GM12878 (cell line): Measurements from ENCODE around the gene ADAMTS1. TPM values are rescaled to one million over a fixed set of nuclear protein-coding genes. Genes with fewer than 3 reads are reported as not detected.

Source experiments
- EGR1 ChIP-seq, 2 experiments: IDR thresholded peaks; 1 replicate in 1 of 2; 2 replicates in 1 of 2; pipeline ENCODE4 v1.6.1; 2011 to 2012; ENCODE audit warnings: low read depth in 2 of 2, low read length in 2 of 2, borderline replicate concordance in 1 of 2, mild to moderate bottlenecking in 1 of 2, moderate library complexity in 1 of 2
- MTA3 ChIP-seq: IDR thresholded peaks from 2 replicates; pipeline ENCODE4 v1.6.1; 2012; ENCODE audit warnings: low read length, inconsistent platforms, borderline replicate concordance
- MYC ChIP-seq: IDR thresholded peaks from 2 replicates; pipeline ENCODE4 v1.6.1; 2011; ENCODE audit warnings: mild to moderate bottlenecking, low read length, moderate library complexity, inconsistent platforms; ENCODE audit not compliant: insufficient read depth, insufficient replicate concordance, insufficient read length, severe bottlenecking
- NFXL1 ChIP-seq: fragments of 450-650 bp; IDR thresholded peaks from 2 replicates; pipeline ENCODE4 v1.6.1; 2017; ENCODE audit warnings: antibody characterized with exemption, mild to moderate bottlenecking, borderline replicate concordance
- POLR2A ChIP-seq: IDR thresholded peaks from 2 replicates; pipeline ENCODE4 v1.6.1; 2011; ENCODE audit warnings: low read depth, mild to moderate bottlenecking, low read length
- SIX5 ChIP-seq: IDR thresholded peaks from 2 replicates; pipeline ENCODE4 v1.6.1; 2011; ENCODE audit warnings: mild to moderate bottlenecking, low read depth, low read length, moderate library complexity; ENCODE audit not compliant: severe bottlenecking
- SP1 ChIP-seq: IDR thresholded peaks from one replicate; pipeline ENCODE4 v1.6.1; 2011; ENCODE audit warnings: low read depth, low read length
- polyA plus RNA-seq, 11 experiments: library from polyadenylated mRNA; depleted of rRNA in 4 of 11; unstranded in 6 of 11; stranded (reverse) in 5 of 11; fragments of >200 nt; fragmentation: Nextera tagmentation in 4 of 11; fragmentation: Illumina TruSeq in 1 of 11; extraction: Ambion mirVana in 4 of 11; extraction: Trizol in 1 of 11; gene quantifications; 1 replicate in 1 of 11; 2 replicates in 10 of 11; pipeline versions ENCODE4 v1.2.1 to v1.2.3, GENCODE V29; 2011 to 2016; ENCODE audit warnings: inconsistent platforms in 2 of 11, missing spikeins in 2 of 11, low read depth in 1 of 11
- total RNA-seq, 4 experiments: library from RNA; depleted of rRNA in 3 of 4; stranded (reverse); fragments of >200 nt in 3 of 4; fragmentation: Illumina TruSeq in 1 of 4; extraction: Trizol in 1 of 4; gene quantifications; 2 replicates each; pipeline versions ENCODE4 v1.2.1 to v1.2.3, GENCODE V29; 2013 to 2021
- TF ChIP-seq, protein P1 (sequence below): IDR thresholded peaks from 2 replicates; pipeline ENCODE4 v1.6.1; 2012; ENCODE audit warnings: mild to moderate bottlenecking, low read depth, low read length
- TF ChIP-seq, protein P2 (sequence below): fragments of 150-350 bp; IDR thresholded peaks from 2 replicates; pipeline ENCODE4 v1.6.1; 2016; ENCODE audit warnings: low read depth, low read length
- TF ChIP-seq, protein P3 (sequence below): fragments of 450-650 bp; IDR thresholded peaks from 2 replicates; pipeline ENCODE4 v1.6.1; 2017; ENCODE audit warnings: borderline replicate concordance

The ADAMTS1 gene
- total and polyA plus RNA-seq, 10 of the 15 experiments (the other 5 are each of a cell fraction or from before 2014, with no cell fraction given), result 0.06 to 0.21 (median 0.08) TPM; not detected in 6

DNA sequence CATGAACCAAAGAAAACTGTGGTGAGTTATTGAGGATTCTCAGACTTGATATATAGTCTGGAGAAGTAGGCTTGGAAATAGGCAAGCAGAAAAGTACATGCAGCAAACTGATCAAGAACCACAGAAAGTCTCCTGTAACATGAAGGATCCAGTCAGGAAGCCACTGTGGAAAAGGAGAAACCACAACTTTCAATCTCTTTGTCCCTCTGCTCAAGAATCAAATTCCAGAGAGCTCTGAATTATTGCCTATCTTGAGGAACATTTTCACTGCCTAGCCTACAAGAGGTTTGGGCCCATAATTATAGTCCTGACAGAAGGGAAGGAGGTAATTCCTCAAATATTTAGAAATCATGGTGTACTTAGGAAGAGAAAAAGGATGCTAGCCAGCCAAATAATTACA is 43.0 kb upstream of the ADAMTS1 start (continued):
- TF ChIP-seq, protein P1, sequence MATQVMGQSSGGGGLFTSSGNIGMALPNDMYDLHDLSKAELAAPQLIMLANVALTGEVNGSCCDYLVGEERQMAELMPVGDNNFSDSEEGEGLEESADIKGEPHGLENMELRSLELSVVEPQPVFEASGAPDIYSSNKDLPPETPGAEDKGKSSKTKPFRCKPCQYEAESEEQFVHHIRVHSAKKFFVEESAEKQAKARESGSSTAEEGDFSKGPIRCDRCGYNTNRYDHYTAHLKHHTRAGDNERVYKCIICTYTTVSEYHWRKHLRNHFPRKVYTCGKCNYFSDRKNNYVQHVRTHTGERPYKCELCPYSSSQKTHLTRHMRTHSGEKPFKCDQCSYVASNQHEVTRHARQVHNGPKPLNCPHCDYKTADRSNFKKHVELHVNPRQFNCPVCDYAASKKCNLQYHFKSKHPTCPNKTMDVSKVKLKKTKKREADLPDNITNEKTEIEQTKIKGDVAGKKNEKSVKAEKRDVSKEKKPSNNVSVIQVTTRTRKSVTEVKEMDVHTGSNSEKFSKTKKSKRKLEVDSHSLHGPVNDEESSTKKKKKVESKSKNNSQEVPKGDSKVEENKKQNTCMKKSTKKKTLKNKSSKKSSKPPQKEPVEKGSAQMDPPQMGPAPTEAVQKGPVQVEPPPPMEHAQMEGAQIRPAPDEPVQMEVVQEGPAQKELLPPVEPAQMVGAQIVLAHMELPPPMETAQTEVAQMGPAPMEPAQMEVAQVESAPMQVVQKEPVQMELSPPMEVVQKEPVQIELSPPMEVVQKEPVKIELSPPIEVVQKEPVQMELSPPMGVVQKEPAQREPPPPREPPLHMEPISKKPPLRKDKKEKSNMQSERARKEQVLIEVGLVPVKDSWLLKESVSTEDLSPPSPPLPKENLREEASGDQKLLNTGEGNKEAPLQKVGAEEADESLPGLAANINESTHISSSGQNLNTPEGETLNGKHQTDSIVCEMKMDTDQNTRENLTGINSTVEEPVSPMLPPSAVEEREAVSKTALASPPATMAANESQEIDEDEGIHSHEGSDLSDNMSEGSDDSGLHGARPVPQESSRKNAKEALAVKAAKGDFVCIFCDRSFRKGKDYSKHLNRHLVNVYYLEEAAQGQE, result no peak
- TF ChIP-seq MTA3 (no peak), EGR1 (IDR thresholded peaks at IDR 0.05; ENCODE audit: borderline replicate concordance in 1 of 2, low read depth in 2 of 2, low read length in 2 of 2) (no peak), MYC (no peak), SIX5 (no peak), POLR2A (no peak), NFXL1 (no peak), SP1 (no peak)
- TF ChIP-seq, protein P2, sequence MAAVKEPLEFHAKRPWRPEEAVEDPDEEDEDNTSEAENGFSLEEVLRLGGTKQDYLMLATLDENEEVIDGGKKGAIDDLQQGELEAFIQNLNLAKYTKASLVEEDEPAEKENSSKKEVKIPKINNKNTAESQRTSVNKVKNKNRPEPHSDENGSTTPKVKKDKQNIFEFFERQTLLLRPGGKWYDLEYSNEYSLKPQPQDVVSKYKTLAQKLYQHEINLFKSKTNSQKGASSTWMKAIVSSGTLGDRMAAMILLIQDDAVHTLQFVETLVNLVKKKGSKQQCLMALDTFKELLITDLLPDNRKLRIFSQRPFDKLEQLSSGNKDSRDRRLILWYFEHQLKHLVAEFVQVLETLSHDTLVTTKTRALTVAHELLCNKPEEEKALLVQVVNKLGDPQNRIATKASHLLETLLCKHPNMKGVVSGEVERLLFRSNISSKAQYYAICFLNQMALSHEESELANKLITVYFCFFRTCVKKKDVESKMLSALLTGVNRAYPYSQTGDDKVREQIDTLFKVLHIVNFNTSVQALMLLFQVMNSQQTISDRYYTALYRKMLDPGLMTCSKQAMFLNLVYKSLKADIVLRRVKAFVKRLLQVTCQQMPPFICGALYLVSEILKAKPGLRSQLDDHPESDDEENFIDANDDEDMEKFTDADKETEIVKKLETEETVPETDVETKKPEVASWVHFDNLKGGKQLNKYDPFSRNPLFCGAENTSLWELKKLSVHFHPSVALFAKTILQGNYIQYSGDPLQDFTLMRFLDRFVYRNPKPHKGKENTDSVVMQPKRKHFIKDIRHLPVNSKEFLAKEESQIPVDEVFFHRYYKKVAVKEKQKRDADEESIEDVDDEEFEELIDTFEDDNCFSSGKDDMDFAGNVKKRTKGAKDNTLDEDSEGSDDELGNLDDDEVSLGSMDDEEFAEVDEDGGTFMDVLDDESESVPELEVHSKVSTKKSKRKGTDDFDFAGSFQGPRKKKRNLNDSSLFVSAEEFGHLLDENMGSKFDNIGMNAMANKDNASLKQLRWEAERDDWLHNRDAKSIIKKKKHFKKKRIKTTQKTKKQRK, result no peak
- TF ChIP-seq, protein P3, sequence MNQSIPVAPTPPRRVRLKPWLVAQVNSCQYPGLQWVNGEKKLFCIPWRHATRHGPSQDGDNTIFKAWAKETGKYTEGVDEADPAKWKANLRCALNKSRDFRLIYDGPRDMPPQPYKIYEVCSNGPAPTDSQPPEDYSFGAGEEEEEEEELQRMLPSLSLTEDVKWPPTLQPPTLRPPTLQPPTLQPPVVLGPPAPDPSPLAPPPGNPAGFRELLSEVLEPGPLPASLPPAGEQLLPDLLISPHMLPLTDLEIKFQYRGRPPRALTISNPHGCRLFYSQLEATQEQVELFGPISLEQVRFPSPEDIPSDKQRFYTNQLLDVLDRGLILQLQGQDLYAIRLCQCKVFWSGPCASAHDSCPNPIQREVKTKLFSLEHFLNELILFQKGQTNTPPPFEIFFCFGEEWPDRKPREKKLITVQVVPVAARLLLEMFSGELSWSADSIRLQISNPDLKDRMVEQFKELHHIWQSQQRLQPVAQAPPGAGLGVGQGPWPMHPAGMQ, result no peak
